ENCODE measurements around the gene ADAM20.

- TF ChIP-seq CTCF (IDR thresholded peaks at IDR 0.05): no peak
- TF ChIP-seq ZFX (IDR thresholded peaks at IDR 0.05; ENCODE audit: borderline replicate concordance): no peak
Measured at GRCh38 chr14:70571139-70571538, 36.3 kb upstream of the ADAM20 start.
